Superior temporal gyrus (tissue), 1 donor: ENCODE measurements around the gene F12.
A peak's percentile ranks its signal among the peaks of the same experiment; 100 is the strongest.
"Not testable (repeated sequence)": the region's sequence is repeated elsewhere in the genome, so short reads cannot be mapped to it uniquely, and the experiment has no call there.

Experiments used
- DNase-seq: peaks from one replicate; pipeline ENCODE4 v3.0.0-alpha.2; 2016; ENCODE audit errors: extremely low spot score

The F12 gene

DNA sequence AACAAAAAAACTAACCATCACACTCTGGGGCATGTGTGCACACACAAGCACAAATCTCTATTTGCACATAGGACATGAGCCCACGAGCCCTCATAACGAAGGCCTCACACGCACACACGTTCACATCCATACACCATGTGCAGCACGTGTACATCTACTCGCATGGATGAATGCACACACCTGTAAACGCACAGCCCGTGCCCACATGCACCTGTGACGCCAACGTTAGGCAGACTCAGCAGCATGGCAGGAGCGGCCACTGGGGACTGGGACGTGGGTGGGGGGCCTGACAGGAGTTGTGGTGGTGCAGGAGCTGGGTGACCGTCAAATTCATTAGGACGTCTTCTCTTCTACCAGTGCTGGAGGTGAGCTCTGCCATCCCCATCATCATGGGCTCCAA, 22.0 kb downstream of the F12 start:
- DNase-seq: no peak

- no peak for DNase-seq
These were observed 22.8 kb downstream of the F12 start for GRCh38 chr5:177386542-177386941.

DNA sequence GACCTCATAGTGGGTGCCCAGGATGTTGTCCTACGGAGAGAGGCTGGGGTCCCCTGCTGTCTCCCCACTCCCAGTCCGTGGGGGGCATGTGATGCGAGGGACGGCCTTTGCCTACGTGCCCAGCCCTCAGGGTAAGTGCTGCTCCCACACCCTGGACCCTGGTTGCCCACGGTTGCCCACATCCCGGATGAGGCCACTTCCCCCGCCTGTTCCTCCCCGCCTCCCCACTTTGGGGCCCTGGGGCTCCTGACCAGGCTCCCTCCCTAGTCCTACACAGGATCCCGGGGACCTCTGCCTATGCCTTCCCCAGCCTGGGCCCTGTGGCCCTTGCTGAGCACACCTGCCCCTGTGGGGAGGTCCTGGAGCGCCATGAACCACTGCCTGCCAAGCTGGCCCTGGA, 23.6 kb downstream of the F12 start:
- no peak for DNase-seq

- DNase-seq: no peak
These were observed 25.2 kb downstream of the F12 start, which contains the start of gene SLC34A1 for GRCh38 chr5:177384134-177384533. SLC34A1 (plus strand) TSS chr5:177384434; CDS start chr5:177385742, 1,308 bp downstream.

- no peak for DNase-seq
These were observed 26.2 kb downstream of the F12 start for GRCh38 chr5:177383181-177383580.

DNA sequence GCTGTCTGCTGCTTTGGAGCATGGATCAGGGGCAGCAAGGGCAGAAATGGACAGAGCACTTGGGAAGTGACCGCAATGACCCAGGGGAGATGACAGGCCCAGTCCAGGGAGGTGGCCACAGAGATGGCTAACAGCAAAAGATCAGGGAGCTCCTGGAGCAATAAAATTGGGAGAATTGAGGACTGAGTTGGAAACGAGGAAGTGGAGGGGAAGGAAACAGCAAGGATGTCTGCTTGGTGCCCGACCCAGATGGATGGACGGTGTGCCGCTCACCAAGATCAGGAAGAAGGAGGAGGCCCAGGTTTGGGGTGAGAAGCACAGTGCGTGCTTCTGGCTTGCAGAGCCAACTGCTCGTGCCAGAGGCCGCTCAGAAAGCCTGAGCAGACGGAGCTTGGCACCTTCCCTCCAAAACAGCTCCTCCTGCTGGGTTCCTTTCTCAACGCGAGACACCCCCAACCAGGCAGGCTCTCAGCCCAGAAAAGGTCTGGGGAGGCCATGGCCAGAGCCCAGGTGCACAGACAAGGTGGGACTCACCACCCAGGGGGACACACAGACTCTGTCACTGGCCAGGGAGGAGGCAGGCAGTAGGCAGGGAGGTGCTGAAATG, 26.8 kb downstream of the F12 start:
- peak; percentile 27 for DNase-seq

DNA sequence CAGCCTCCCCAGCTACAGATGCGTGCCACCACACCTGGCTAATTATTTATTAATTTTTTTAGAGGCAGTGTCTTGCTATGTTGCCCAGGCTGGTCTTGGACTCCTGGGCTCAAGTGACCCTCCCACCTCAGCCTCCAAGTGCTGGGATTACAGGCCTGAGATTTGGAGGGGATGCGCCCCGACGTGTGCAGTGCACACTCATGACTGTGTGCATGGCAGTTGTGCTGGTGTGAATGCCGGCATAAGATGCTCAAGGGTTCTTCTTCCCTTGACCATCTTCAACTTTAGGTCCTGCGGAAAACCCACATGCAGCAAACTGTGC, 28.6 kb downstream of the F12 start:
- DNase-seq: no peak

DNA sequence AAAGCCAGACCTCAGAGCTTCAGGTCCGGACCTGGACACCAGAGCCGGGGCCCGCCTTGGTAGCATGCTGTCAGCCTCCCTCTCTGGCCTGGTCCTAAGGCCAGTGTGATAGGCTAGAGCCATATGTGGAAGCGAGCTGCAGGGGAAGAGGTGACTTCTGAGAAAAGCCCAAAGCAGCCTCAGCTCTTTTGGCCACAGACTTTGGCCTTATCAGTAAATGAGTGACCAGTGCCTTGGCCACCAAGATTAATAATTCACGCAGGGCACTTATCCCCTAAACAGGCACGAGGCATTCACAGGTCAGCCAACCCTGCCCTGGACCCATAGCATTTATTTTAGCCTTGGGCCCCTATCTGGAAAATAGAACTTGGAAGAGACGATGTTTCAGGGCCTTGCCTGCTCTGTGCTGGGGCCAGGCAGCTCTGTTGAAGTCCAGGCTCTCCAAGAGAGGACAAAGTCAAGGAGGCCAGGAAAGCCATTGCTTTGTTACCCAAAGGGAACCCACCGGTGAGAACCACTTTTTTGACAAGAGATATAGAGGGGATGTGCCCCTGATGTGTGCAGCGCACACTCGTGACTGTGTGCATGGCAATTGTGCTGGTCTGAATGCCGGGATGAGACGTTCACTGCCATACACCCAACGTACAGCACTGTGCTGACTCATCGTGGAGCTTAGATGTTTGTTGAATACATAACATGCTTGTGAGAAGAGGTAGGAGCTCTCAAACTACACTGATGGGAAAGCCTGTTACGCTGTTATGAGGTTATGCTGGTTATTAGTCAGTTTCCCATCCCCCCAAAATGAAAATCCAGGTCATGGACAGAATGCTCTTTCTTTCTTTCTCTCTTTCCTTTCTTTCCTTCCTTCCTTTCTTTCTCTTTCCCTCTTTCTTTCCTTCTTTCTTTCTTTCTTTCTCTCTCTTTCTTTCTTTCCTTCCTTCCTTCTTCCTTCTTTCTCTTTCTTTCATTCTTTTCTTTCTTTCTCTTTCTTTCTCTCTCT, 30.2 kb downstream of the F12 start:
- peak; percentile 40 for DNase-seq

- no peak for DNase-seq
These were observed 31.2 kb downstream of the F12 start for GRCh38 chr5:177377851-177378776.

GRCh38 chr5:177376107-177376506, 33.3 kb downstream of the F12 start:
- peak; percentile 30 for DNase-seq

DNA sequence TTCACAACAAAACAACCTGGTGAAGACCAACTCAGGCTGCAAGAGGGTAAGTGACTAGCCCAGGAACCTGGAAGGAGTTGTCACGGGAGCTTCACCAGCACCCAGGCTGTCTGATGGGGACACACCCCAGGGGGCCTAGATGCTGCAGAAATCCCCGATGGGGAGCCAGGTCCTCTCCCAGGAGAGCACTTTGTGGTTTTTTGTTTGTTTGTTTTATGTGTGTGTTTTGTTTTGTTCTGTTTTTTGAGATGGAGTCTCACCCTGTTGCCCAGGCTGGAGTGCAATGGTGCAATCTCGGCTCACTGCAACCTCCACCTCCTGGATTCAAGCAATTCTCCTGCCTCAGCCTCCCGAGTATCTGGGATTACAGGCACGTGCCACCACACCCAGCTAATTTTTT, 33.8 kb downstream of the F12 start:
- not testable (repeated sequence) for DNase-seq

DNA sequence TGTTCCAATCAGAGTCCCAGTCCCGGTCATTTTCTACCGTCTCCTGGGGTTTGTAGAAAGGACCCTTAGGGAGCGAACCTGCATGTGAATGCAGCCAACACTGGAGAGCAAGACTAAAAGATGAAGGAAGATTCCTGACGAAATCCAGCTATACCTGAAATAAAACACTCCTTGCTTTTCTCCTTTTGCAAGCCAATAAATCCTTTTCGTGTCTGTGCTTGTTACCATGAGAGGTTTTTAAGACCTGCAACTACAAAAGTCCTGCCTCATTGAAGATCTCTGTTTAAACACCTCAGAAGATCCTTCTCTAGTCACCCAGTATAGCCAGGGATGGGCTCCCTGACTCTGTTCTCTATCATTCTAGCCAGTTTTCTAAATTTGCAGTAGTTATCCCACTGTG, 35.2 kb downstream of the F12 start:
- no peak for DNase-seq

DNA sequence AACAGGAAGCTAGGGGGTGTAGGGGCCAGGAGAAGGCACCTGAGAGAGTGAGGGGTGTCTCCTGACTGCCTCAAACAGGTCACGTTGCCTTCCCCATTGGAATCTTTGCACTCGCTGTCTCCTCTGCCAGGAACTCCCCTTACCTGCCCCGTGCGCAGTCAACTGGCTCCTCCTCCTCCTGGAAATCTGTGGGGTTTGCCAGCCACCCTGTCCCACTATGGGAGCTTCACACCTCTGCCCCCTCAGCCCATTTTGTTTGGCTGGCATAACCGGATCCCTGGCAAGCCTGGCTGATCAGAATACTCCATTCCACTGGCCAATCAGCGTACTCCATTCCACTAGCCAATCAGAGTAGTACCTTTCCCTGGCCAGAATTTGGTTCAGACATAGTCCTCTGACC, 35.6 kb downstream of the F12 start:
- no peak for DNase-seq

DNA sequence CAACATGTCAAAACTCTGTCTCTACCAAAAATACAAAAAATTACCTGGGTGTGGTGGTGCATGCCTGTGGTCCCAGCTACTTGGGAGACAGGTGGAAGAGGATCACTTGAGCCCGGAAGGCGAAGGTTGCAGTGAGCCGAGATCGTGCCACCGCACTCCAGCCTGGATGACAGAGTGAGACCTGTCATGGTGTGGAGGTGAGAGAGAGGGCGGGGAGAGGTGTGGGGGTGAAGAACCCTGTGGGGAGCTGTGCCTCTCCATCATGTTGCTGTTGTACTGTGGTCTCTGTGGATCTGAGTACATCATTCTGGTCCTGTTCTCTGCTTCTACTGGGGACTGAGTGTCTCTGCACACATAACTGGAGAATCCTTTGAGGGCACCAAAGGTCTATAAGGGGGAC, 36.5 kb downstream of the F12 start:
- DNase-seq: no peak

DNA sequence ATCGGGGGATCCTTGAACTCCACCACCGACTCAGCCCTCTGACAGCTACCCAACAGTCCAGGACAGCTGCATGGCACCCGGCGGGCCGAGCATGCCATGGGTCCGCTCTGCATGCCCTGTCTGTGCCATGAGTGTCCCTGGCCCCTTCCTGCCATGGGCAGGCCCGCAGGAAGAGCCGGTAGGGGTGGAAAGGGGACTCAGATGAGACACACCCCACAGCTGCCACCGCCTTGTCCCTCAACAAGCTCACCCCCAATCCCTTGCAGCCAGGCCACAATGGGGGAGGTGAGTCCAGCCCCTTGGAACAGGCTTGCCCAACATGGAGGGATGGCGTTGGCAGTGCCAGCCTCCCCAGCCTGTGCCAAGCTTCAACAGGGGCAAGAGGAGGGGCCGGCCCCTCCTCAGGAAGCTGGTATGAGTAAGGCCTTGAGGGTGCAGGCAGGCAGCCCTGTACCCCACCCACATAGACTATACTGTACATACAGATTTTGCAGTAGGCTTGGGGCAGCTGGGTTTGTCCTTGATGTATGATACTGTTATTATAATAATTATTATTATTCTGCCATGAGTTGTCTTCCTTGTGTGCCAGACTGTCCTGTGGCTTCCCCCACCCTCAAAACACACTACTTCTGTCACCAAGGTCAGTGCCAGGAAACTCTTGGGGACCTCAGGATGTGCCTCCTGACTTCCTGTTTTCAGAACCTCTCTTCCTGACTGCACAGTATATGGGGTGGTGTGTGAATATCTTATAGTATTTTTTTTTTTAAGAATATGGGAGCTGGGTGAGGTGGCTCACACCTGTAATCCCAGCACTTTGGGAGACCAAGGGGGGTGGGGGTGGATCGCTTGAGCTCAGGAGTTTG, 37.1 kb downstream of the F12 start:
- no peak for DNase-seq

DNA sequence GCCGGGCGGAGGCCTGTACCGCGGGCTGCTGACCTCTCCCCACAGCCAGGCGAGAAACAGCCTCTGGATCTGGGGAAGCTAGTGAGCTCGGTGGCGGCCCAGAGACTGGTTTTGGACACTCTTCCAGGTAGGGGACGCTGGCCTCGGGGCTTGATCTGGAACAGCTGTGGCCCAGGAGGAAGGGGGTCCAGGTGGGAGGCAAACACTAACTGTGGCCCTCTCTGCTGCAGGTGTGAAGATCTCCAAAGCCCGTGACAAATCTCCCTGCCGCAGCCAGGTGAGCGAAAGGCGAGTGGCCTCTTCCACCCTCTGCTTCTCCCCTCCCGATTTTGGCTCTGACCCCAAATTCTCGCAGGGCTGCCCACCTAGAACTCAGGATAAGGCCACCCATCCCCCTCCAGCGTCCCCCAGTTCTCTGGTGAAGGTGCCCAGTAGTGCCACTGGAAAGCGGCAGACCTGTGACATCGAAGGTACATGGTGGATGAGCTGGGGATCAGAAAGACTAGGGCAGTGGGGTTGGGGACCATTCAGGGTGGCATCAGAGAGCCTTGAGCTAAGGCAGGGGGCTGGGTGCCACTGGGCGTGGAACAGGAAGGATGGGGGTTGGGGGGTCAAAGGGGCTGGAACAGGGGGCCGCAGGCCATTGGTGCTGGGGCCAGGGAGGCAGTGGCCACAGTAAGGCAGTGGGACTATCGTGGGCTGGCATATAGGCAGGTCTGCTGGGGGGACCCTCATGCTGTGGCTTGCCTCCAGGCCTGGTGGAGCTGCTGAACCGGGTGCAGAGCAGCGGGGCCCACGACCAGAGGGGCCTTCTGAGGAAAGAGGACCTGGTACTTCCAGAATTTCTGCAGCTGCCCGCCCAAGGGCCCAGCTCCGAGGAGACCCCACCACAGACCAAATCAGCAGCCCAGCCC, 38.0 kb downstream of the F12 start:
- DNase-seq: no peak

- peak; percentile 21 for DNase-seq
These were observed 38.8 kb downstream of the F12 start for GRCh38 chr5:177370488-177371119.

GRCh38 chr5:177369645-177370440, 39.5 kb downstream of the F12 start:
- DNase-seq: no peak
